AG09309 (cell line): ENCODE data around the gene MYO1B.
A peak's percentile ranks its signal among the peaks of the same experiment; 100 is the strongest.

Experiments used
- DNase-seq: peaks from one replicate; pipeline ENCODE4 v3.0.0-alpha.2; 2010; ENCODE audit warnings: low read depth
- H3K4me3 ChIP-seq: 2 replicates; pipeline ENCODE4 v1.5.1; 2011; ENCODE audit warnings: mild to moderate bottlenecking, low read depth, low read length, moderate library complexity; ENCODE audit not compliant: control insufficient read depth
- TF ChIP-seq, protein P1 (sequence below): IDR thresholded peaks from 2 replicates; pipeline ENCODE4 v1.5.1; 2011; ENCODE audit warnings: mild to moderate bottlenecking, low read depth, low read length, inconsistent platforms; ENCODE audit not compliant: insufficient read depth, control insufficient read depth; ENCODE audit errors: missing control alignments

Gene MYO1B

DNA sequence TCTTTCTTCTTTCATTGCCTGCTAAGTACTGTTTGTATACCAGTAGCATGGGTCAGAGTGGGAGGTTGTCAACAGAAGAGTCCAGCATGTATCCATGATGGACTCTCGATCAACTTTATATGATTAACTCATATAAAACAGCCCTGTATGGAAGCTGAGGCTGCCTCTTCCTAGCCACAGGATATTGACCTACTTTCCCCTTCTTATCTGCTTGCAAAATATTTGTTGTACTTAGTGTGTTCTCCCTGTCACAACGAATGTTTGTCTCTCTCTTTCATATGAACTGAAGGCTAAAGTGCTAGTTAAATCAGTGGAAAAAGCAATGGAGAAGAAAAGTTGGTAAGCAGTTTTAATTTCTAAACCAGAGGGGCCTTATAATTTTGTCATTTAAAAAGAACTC is 17.8 kb downstream of the MYO1B start:
- TF ChIP-seq, protein P1, sequence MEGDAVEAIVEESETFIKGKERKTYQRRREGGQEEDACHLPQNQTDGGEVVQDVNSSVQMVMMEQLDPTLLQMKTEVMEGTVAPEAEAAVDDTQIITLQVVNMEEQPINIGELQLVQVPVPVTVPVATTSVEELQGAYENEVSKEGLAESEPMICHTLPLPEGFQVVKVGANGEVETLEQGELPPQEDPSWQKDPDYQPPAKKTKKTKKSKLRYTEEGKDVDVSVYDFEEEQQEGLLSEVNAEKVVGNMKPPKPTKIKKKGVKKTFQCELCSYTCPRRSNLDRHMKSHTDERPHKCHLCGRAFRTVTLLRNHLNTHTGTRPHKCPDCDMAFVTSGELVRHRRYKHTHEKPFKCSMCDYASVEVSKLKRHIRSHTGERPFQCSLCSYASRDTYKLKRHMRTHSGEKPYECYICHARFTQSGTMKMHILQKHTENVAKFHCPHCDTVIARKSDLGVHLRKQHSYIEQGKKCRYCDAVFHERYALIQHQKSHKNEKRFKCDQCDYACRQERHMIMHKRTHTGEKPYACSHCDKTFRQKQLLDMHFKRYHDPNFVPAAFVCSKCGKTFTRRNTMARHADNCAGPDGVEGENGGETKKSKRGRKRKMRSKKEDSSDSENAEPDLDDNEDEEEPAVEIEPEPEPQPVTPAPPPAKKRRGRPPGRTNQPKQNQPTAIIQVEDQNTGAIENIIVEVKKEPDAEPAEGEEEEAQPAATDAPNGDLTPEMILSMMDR: no peak
- no peak for DNase-seq
- no peak overlapping the region for H3K4me3 ChIP-seq

DNA sequence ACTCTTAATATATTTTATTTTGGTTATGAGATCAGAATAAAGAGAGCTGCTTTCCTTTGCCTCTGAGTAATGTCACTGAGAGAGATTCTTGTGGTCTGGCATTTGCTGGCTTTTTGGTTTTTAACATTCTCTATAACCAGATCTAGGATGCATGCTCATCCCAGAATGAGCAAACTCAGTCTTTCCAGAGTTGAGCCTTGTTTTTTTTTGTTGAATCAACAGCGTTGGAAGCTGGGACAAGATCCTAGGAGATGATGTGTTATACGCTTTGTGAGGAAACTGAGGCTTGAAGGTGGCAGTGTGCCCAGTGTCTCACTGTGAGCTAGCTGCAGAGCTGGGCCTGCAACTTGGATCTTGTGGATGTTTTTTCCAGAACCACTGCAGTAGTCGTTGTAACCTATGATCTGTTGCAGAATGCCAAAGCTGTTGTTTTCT is 19.5 kb downstream of the MYO1B start:
- DNase-seq: peak; percentile 80
- H3K4me3 ChIP-seq: no peak overlapping the region
- TF ChIP-seq, protein P1: no peak

DNA sequence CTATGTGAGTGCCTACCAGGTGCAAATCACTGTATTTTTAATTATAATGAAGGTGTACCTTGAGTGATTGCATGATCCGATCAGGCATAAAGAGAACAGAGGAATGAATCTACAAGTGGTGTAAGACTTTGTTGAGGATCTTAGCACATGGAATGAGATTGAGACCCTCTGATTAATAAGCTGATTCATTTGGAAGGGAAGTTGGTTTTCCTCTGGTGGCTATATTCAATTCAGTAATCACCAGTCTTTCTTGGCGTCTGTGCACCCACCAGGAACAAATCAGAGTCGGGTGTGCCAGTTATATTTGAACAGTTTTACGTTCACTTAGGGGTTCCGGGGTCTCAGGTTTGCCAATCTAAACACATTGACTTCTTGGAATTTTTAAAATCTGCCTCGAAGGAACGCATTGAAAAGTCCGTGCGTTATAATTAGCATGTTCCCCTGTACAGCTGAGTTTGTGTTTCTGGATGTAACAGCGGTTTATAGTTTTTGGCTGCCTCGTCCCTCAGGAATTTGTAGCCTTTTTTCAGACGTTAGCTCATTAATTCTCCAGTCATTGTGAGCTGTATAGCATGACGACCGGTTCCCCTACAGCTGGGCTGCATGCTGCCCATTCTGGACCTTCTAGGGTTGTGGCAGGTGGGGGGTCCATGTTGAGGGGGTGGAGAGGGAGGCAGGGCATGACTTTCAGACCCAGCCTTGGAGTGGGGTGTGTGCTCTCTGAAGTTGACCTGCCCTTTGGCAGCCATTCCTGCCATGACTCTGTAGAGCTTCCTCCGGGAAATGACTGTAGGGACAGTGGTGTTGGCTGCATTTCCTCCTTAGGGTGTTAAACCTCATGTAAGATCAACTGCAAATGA is 20.3 kb downstream of the MYO1B start:
- TF ChIP-seq, protein P1: no peak
- DNase-seq: no peak
- peak overlapping the region; percentile 15 for H3K4me3 ChIP-seq

DNA sequence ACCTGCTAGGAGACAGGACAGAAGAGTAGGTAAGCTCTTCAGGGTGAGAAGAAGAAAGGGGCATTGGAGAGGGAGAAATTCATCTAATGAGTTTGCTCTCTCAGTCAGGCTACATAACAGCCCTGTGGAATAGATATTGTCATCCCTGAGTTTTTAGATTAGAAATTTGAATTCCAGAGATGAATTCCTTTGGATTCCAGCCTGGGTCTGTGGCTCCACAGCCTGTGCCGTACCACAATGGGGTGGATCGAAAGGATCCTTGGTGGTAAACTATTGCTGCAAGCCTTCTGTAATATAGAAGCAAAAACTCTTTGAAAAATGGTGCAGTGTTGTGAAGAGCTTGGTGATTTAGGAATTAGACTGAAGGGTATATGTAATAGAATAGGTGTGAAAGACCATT is 21.0 kb downstream of the MYO1B start:
- H3K4me3 ChIP-seq: no peak overlapping the region; the same call in 1 of the 2 replicates
- DNase-seq: no peak
- TF ChIP-seq, protein P1: no peak

DNA sequence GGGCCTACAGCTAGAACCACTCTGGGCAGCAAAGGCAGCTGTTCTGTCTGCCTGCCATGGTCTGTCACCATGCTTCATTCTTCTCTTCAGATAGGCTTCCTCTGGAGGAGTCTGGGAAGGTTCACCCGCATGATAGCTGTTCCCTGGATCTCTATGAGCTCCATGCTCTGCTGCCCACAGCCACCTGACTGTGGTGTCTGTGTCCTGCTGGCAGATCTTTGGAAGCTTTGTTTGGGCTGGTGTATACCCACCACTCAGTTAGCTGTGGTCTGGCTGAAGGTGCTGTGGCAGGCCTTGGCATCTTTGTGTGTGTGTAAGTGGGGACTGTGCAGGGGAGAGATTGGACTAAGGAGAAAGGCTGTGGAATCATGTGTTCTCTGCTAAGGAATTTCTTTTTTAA is 23.4 kb downstream of the MYO1B start:
- TF ChIP-seq, protein P1: no peak
- H3K4me3 ChIP-seq: no peak overlapping the region
- DNase-seq: no peak

DNA sequence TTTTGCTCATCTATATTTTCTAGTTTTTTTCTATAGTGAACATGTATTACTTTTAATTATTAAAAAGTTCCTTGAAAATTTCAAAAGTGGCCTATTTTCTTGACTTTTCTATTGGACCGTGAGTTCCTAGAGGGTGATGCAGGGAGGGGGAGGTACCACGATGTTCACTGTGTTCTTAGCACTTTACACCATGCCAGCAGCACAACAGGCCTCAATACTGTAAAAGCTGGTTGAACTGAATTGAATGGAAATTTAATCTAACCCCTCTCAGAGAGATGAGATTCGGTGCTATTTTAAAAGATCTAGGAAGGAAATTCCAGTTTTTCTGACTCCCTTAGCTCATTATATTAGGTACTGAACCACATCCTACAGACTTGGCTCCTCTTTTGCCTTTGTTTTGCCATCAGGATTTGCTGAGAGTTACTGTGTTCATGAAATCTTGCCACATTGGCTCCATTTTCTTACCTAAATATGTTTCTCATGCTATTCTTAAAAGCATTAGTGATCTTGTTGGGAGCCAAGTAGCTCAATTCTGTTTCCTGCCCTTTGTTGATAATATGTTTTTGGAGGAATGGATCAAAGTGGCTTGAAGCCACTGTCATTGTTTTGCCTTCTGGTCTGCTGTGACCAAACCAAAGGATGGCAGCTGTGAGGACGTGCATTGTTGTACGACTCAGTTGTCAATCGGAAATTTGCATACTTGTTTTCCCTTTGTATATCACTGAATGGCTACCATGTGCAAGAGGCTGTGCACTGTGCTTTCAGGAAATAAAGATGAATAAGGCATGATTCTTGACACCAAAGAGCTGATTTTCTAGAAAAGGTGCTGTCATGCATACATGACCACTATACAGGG is 25.3 kb downstream of the MYO1B start:
- DNase-seq: no peak

More for the DNA sequence above, 25.3 kb downstream of the MYO1B start:
- TF ChIP-seq, protein P1: no peak
- no peak overlapping the region for H3K4me3 ChIP-seq
